GM19023 (cell line): ENCODE results near the gene LIFR.
"Not testable (repeated sequence)": the region's sequence is repeated elsewhere in the genome, so short reads cannot be mapped to it uniquely, and the experiment has no call there.

Experiments used
- ATAC-seq: cut with Tn5 transposase; IDR thresholded peaks from one replicate; pipeline ENCODE4 v1.9.1; 2021; ENCODE audit warnings: mild to moderate bottlenecking, moderate library complexity; ENCODE audit not compliant: unreplicated experiment

Gene LIFR, protein sequence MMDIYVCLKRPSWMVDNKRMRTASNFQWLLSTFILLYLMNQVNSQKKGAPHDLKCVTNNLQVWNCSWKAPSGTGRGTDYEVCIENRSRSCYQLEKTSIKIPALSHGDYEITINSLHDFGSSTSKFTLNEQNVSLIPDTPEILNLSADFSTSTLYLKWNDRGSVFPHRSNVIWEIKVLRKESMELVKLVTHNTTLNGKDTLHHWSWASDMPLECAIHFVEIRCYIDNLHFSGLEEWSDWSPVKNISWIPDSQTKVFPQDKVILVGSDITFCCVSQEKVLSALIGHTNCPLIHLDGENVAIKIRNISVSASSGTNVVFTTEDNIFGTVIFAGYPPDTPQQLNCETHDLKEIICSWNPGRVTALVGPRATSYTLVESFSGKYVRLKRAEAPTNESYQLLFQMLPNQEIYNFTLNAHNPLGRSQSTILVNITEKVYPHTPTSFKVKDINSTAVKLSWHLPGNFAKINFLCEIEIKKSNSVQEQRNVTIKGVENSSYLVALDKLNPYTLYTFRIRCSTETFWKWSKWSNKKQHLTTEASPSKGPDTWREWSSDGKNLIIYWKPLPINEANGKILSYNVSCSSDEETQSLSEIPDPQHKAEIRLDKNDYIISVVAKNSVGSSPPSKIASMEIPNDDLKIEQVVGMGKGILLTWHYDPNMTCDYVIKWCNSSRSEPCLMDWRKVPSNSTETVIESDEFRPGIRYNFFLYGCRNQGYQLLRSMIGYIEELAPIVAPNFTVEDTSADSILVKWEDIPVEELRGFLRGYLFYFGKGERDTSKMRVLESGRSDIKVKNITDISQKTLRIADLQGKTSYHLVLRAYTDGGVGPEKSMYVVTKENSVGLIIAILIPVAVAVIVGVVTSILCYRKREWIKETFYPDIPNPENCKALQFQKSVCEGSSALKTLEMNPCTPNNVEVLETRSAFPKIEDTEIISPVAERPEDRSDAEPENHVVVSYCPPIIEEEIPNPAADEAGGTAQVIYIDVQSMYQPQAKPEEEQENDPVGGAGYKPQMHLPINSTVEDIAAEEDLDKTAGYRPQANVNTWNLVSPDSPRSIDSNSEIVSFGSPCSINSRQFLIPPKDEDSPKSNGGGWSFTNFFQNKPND

DNA sequence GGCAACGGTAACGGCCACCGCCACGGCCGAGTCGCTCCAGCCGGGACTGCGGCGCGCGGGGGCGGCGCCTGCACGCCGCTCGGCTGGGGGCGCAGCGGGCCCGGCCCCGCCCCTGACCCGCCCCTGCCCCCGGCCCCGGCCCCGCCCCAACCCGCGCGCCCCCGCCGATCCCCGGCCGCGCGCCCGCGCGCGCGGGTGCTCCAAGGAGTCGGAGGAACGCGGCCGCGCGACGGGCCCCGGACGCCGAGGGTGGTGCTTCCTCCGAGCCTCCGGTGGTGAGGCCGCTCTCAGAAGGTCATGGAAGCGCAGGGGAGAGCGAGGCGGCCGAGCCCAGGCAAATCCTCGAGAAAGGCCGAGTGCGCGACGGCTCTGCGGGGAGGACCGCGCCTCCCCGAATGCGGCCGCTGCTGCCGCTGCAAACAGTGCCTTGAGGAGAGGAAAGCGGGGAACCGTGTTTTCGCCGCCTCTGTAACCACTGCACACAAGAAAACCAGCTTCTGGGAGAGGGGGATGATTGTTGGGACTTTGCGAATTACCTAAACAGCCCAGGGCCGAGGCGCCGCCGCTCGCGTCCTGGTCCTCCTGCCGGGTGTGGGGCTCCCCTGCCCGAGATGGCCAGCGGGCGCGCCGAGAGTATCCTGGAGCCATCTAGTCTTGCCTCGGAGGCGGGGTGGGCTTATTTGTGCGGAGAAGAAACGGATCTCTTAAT, at the start of gene LIFR:
Gene LIFR (minus strand): TSS at position 48 of the 709 bp plus-strand sequence. CDS start 25,999 bp downstream, outside the sequence.
- peak; percentile 67 for ATAC-seq

DNA sequence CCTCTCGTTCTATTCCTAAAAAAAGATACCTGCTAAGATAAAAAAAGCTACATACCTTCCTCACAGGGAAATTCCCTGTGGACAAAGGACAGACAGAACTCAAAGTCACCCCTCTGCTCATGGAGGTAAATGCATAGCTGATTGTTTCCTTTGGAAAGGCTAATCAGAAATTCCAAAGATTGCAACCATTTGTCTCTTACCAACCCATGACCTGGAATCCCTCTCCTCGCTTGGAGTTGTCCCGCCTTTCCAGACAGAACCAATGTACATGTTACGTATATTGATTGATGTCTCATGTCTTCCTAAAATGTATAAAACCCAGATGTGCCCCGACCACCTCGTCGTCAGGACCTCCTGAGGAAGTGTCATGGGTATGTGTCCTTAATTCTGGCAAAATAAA, 49.2 kb upstream of the LIFR start:
- ATAC-seq, result no peak

DNA sequence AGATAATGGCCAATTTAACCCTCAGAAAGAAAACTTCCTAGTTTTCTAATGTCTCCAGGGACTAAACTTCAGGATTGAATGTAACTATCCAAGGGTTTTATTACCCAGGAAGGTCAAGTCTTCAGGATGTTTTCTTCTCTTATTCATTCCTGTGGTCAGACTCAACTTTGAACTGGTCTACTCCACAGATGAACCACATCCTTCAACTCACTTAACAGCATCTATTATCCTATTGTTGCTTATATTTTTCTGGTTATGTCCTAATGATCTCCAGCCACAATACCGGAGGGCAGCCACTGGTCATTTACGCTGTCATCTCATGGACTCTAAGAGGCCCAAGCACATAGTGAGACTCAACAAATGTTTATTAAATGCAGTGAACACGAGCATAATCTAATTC, 47.2 kb upstream of the LIFR start:
- ATAC-seq, result no peak

DNA sequence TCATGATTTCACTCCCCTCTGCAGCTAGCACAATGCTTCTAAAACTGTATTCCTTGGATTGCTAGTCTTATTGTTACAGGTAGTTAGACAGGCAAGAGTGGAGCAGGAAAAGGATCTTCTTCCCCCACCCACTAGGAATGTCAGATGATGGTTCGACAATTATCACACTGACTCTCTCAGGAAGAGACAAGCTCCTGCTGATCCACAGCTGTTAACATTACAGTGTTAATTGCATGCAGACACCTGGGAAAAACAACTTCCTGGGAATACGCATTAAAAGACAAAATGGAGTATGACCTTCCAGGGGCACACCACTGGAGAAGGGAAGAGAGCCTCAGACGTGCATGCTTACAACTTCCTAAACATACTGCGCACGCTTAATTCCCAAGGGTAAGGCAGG, 46.2 kb upstream of the LIFR start:
- no peak for ATAC-seq

DNA sequence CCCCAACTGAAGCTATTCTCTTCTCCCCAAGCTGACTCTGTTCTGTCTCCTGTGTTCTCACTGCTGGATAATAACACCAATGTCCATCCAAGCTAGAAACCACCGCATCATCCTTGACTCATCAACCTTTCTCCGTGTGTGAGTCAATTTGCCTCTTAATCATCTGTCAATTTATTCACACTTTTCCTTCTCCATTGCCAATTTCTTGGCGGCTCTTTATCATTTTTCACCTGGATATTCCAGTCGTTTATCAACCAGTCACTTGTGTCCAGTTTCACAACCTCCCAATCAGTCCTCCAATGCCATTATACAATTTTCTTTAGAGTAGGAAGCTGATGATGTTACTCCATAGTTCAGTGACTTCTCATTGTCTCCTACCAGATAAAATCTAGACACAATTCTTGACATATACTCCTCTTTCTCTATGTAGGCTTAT, 45.4 kb upstream of the LIFR start:
- ATAC-seq, result no peak

DNA sequence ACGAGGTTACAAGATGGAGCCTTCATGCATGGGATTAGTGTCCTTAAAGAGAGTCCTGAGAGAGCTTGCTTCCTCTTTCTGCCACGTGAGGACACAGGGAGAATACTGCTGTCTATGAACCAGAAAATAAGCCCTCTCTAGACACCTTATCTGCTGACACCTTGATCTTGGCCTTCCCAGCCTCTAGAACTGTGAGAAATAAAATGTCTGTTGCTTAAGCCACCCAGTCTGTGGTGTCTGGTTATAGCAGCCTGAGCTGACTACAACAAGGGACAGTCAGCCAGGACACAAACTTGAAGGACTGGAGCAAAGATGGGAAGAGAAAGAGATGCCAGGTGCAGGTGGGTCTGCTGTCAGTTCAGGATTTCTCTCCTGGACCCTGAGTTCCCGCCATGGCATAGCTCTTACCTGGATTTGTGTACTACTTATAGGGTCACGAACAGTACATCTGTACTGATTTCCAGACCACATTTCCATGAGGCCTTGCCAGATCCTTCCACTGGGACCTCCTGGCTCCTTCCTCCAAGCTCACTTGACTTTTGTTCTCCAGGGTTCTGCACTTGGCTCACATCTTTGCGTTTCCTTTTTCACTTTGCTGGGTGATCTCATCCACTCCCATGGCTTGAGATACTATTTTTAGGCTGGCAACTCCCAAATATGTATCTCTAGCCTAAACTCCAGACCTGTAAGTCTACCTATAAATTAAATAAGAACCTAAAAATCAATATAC, 44.9 kb upstream of the LIFR start:
- ATAC-seq, result no peak

DNA sequence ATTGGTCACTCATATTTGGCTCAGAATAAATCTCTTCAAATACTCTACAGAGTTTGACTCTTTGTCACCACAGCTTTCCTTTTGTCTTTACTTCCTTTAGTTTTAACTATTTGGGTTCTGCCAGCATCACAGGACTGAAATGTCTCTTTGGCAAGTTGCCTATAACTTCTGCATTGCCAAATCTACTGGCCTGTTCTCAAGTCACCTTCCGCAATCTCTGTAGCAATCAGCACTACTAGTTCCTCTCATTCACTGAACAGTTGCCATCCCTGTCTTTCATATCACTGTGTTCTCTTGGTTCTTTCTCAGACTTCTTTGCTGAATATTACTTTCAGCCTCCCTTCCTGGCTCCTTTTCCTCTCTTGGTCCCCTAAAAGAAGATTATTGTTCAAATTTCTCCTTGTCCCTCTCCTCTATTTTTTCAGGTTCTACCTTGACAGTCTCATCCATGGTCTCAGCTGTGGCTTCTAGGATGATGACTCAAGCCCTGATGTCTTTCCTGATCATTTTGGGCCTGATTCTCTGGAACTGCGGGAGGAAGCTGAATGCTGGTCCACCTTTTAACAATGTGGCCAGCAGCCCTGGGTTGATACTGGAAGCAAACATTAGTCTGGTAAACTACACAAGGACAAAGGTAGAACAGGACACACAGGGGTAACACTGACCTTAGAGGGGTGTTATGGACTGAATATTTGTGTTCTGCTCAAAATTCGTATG, 44.0 kb upstream of the LIFR start:
- no peak for ATAC-seq

DNA sequence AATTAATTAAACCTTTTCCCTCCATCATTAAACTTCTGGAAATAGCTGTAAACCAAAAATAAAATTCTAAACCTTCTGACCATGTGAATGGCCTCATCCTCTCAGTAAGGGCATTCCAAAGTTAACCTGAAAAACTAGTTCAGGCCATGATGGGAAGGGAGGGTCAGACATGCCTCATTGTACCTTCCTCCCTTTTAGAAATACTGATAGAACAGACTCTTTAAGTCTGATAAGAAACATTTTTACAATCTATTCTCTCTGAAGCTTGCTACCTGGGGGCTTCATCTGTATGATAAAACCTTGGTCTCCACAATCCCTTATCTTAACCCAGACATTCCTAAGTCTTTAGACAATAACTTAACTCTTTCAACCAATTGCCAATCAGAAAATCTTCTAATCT, 43.3 kb upstream of the LIFR start:
- ATAC-seq, result not testable (repeated sequence)

DNA sequence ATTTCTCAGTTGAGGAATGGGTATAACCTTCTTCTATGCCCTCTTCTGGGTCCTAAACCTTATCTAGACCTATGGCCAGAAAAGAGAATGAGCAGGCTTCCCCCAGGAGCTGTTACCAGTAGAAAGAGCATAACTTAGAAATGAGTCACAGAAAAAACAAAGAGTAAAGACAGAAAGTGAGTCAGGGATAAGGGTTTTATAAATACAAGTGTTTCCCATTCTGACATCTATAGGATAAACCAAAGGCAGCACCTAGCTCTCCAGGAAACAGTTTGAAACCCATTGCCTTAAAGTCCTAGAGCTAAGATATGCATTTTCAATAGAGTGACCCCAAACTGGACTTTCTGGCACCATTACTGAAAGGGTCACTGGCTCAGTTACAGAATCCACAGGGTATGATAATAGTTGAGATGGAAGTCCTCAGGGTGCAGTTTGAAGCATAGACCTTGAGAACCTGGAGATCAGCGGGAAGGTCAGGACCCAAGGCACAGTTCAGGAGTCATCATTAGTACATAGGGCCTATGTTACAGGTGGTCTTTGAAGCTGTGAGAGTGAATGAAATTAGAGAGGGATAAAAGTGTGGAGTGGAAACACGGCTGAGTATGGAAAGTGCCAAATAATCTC, 42.7 kb upstream of the LIFR start:
- ATAC-seq, result no peak

DNA sequence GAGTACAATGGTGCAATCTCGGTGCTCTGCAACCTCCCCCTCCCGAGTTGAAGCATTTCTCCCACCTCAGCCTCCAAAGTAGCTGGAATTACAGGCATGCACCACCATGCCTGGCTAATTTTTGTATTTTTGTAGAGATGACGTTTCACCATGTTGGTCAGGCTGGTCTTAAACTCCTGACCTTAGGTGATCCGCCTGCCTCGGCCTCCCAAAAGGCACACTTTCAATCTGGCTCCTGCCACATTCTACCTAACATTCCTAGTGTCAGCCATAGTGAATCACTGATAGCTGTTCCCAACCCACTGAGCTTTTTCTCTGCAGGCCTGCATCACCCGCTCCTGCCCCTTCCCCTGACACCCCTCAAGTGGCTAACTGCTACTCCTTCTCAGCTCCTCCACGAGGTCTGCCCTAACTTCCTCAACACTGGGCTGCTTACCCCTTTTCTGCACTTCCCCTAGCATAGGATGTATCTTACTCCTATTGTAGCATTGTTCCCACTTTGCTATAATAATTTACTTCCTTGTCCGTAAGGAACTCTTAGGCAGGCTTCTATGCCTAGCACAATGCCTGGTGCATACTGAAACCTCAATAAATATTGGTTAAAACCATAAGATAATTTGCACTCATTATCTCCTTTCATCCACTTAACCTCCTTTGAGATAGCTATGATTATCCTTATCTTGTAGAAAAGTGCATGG, 42.0 kb upstream of the LIFR start:
- ATAC-seq, result no peak

DNA sequence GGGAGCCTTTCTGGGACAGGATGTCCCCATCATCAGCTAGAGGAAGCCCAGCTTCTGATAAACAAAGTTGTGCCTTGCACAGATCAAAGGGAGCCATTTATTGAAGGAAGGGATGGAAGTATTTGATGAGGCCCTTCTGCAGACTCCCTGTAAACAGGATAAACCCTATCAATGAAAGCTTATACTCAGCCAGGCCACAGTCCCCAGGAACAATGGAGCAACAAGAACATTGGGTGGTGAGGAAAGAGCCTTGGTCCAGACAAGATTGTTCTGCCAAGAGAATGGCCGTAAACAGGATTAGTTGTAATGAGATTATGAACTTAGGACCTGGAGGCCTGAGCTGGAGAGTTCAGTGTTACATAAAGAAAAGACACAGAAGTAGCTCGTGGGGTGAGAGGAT, 40.5 kb upstream of the LIFR start:
- no peak for ATAC-seq

DNA sequence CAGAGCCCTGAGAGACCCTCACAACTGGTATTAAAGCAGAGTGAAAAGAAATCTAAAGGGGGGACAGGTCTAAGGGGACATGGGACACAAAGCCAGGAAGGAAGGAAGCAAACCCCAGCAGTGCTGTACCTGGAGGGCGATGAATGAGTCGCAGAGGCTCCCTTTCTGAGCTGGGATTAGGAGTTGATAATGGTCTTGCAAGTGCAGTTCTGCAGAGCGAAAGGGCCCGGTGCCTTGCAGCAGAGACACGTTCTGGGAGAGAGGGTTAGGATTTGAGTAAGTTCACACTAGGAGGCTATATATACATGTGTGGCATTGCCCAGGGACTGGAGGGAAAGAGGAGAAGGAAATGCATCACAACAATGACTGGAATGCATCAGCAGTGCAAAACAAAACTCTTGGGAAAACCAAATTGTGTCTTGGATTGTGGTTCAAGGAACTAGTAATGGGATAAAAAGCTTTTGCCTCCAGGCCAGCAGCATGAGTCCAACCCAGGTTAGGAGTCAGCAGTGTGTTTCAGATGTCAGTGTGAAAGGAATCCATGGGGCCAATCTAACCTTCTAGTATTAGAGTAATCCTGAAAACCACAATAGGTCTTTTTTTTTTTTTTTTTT, 38.8 kb upstream of the LIFR start:
- no peak for ATAC-seq

DNA sequence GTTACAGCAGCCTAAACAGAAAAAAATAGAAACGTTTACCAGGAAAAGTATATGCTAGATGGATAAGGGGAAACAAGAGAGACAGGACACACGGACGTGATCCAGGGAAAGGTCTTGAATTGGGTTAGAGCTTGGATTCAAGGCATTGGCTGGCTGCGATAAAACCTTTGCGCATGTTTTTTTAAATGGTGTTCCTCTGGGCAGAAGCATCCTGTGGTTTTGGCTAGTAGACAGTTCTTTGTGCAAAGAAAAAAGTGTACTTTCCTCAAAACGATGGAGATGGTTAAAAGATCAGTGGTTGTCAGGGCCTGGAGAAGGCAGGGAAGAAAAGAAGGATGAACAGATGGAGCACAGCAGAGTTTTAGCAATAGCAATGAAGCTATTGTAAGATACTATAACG, 37.5 kb upstream of the LIFR start:
- no peak for ATAC-seq

DNA sequence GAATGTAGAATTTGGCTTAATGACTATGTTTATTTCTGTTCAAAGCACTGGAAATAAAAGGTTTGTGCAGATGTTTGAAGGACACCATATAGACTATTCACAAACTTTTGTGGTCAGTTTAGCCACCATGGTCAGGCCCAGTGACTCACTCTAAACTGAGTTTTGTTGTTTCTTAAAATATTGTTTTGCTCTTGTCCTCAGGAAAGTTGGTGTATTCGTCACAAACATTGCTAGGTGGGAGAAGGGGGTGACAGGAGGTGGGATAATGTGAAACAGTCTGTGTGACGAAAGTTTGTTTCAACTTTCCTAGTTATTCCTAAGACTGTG, 35.0 kb upstream of the LIFR start:
- ATAC-seq, result no peak

DNA sequence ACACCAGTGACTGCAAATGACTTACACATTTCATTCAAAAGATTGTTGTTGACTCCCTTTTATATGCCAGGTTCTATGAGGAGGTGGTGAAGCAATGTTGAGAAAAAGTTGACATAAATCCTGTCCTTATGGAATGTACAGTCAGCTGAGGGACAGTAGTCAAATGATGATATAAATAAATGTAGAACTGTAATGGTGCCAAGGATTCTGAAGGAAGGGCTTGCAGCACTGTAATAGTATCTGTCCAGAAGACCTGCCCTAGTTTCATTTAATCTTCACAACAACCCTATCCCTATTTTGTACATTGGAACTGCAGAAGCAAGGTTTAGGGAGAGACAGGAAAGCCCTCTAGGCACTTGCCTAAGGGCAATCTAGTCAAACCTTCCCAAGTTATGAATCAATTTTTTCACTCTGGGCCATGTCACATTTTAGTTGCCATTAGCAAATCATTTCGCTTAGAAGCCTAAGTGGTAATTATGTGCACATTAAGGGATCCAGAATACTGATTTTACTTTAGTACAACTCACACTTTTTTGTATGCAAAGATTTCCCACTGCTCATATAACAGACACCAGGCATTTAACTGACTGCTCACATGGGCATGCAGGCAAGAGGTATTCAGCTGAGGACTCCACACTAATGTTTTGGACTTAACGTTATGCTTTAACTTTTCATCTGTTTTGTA, 34.5 kb upstream of the LIFR start:
- ATAC-seq, result no peak

DNA sequence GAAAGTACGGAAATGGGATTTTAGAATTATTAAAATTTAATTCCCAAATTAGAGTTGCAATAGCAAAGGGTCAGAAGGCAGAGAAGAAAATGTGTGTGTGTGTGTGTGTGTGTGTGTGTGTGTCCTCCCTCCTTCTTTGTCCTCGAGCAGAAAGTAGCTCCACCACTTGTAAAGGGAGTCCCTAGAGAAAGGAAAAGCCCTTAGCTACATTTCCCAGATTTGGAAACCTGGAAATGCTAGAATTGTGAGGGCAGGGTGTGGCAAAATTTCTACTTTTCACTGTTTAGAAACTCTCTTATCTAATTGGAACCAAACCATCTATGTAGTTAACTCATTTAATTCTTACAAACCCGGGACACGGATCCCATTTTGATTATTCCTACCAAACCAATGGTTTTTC, 33.2 kb upstream of the LIFR start:
- no peak for ATAC-seq

DNA sequence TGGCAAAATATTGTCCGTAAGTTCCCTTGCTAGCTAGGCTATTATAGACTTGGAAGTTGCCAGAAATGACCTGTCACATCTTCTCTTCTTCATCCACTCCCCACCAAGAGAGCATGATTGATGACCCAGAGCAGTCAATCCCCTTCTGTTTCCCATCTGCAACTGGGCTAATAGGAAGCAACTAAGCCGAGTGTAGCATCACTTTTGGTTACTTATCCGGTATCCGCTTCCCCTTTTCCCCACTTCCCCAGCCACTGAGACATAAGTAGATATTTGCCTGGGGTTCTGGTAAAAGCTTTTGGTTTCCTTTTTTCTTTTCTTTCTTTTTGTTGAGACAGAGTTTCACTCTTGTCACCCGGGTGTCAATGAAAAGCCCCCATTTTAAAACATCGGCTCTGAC, 29.4 kb upstream of the LIFR start:
- no peak for ATAC-seq

DNA sequence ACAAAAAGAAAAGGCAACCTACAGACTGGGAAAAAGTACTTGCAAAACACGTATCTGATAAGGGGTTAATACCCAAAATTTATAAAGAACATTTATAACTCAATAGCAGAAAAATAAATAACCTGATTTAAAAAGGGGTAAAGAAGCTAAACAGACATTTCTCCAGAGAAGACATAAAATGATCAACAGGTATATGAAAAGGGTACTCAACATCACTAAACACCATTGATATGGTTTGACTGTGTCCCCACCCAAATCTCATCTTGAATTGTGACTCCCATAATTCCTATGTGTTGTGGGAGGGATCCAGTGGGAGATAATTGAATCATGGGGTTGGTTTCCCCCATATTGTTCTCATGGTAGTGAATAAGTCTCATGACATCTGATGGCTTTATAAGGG, 27.1 kb upstream of the LIFR start:
- ATAC-seq, result no peak
